GM19025 (cell line): ENCODE results near the gene EDIL3.
"Not testable (repeated sequence)": the region's sequence is repeated elsewhere in the genome, so short reads cannot be mapped to it uniquely, and the experiment has no call there.

Source experiments
- ATAC-seq: cut with Tn5 transposase; IDR thresholded peaks from one replicate; pipeline ENCODE4 v1.9.1; 2021; ENCODE audit warnings: mild to moderate bottlenecking, low read depth, moderate library complexity; ENCODE audit not compliant: unreplicated experiment

Gene EDIL3

DNA sequence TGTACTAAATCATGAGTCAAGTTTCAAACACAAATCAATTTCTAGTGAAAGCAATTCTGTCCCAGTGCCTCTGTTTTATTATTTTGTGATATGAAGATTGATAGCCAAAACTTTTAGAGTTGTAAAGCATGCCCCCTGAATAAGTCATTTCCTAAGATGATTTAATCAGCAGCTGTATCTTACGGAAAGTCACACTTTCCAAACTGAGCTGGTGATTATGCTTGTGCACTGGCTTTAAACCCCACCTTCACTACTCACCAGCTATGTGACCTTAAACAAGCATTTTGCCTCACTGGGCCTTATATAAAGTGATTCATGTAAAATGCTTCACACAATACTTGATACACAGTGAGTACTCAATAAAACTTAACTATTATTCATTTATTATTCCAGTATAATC is 78.1 kb downstream of the EDIL3 start:
- no peak for ATAC-seq

DNA sequence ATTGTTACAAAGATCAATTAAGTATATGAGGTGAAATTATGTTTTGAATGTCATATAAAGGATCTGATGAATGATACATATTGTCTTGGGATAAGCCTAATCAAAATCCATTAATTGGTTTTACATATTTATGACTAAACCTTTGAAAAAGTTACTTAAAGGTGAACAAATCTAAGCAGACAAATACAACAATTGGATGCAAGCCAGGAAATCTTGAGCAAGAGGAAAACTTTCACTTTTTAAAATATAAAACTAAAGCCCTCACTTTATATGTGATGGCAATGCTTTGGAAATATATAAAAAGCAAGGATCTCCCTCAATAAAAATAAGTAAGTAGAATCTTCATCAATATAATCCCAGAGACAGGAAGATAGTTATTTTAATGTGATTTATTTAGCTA is 80.1 kb downstream of the EDIL3 start:
- ATAC-seq = no peak

- ATAC-seq = no peak
These were observed 81.4 kb downstream of the EDIL3 start for GRCh38 chr5:84303315-84303714.

DNA sequence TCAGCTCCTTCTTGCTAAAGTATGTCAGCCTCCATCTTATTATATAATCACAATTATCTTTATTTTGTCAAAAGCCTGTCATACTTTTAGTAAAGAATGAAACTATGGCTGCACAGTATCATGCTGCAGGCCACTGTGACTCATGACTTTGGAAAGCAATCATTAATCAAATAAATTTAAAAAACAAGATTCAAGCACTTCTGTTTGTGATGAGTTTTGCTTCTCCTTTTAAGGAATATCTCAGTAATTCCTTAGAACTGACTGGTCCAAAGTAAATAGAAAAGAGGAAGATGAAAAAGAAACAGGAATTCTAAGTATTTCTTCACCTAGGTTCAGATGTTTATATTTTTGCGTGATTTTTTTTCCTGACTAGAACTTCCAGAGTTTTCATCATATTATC is 83.1 kb downstream of the EDIL3 start:
- no peak for ATAC-seq

DNA sequence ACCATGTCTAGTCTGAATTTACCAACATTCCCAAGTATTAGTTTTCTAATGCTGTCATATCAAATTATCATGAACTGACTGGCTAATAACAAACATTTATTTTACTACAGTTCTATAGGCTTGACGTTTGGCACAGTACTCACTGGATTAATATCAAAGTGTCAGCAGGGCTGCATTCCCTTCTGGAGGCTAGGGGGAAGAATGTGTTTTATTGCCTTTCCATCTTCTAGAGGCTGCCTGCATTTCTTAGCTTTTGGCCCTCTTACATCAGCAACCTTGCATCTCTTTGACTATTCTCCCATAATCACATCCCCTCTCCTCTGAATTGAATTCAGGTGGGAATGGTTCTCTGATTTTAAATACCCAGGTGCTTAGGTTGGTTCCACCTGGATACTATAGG is 84.7 kb downstream of the EDIL3 start:
- no peak for ATAC-seq

GRCh38 chr5:84298628-84299027 is 86.1 kb downstream of the EDIL3 start:
- no peak for ATAC-seq

- not testable (repeated sequence) for ATAC-seq
These were observed 87.0 kb downstream of the EDIL3 start for GRCh38 chr5:84297641-84298040.

- ATAC-seq = no peak
These were observed 91.7 kb downstream of the EDIL3 start for GRCh38 chr5:84292788-84293653.

GRCh38 chr5:84292000-84292642 is 92.6 kb downstream of the EDIL3 start:
- no peak for ATAC-seq

GRCh38 chr5:84290673-84291072 is 94.0 kb downstream of the EDIL3 start:
- no peak for ATAC-seq

DNA sequence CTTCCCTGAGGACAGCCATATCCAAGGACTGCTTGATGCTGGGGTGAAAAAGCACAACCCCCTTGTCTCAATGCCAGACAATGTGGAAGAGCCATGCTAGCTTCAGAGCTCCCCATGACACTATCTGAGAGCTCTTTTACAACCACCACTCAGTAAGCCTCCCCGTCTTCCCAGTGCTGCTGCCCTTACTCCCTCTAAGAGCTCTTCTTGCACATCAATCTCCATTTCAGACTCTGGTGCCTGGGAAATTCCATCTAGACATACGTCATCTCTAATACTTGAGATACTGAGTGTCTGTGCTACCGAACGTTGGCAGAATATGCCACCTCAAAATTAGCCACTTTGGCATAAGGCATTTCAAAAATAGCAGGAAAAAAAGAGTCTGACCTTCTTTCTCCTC is 94.5 kb downstream of the EDIL3 start:
- no peak for ATAC-seq

GRCh38 chr5:84287951-84288350 is 96.7 kb downstream of the EDIL3 start:
- ATAC-seq = peak; percentile 76

GRCh38 chr5:84286662-84287061 is 98.0 kb downstream of the EDIL3 start:
- ATAC-seq = no peak

DNA sequence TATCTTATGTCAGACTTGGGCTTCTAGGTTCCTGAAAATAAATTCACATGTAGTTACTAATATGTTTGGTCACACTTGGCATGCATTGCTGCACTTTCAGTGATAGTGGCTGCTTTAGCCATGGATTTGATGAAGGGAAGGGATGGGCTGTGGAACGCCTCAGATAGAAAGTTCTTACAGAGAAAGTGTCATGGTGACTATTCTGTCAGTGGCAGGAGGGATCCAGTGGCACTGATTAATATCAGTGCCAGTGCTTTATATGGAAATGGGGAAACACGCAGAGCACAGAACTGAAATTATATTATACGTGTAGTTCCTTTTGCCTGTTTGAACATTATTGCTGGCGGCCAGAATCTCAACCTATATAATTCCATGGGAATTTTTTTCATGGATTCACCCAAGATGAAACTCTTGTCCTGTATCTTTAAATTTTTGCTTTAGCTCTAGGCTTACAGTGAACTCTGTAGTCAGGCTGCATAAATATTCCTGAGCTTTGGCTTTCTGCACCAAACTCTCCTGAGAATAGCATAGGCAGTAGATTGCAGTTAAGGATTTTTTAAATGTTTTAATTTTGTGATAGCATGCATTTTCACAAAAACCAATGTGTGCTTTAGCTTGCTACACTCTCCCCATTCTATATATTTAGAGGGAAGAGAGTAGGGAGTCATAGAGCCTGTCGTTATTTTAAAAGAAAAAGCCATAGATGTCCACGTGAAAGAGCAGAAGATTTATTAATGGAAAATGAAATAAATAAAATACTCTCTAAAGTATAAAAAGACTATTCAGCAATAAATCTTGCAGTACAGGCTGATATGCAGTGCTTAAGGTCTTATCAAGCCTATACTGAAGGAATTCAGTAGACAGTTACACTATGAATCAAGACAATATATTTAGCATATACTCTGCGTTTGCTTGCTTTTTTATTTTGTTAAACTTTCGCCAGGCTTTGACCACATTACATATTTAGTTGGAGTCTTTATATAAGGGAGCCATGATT is 98.7 kb downstream of the EDIL3 start:
- ATAC-seq = no peak

DNA sequence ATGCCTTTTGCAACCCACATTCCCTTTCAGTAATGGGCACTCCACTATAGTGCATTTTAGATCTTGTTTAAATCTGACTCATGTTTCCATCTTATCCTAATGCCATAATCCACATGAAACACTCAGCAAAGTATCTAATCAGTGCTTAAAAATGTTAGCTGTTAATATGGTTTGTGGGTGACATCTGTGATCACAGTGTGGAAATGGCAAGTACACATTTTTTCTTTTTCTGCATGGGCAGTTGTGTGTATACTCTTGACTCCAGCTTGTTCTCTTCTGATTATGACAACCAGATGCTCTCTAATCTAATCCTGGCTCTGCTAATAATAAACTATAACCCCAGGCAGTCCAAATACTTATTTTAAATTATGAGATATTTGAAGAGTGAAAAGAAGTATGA is 103.3 kb downstream of the EDIL3 start:
- no peak for ATAC-seq

GRCh38 chr5:84279234-84279633 is 105.4 kb downstream of the EDIL3 start:
- ATAC-seq = no peak

- ATAC-seq = no peak
These were observed 109.1 kb downstream of the EDIL3 start for GRCh38 chr5:84275609-84276008.

DNA sequence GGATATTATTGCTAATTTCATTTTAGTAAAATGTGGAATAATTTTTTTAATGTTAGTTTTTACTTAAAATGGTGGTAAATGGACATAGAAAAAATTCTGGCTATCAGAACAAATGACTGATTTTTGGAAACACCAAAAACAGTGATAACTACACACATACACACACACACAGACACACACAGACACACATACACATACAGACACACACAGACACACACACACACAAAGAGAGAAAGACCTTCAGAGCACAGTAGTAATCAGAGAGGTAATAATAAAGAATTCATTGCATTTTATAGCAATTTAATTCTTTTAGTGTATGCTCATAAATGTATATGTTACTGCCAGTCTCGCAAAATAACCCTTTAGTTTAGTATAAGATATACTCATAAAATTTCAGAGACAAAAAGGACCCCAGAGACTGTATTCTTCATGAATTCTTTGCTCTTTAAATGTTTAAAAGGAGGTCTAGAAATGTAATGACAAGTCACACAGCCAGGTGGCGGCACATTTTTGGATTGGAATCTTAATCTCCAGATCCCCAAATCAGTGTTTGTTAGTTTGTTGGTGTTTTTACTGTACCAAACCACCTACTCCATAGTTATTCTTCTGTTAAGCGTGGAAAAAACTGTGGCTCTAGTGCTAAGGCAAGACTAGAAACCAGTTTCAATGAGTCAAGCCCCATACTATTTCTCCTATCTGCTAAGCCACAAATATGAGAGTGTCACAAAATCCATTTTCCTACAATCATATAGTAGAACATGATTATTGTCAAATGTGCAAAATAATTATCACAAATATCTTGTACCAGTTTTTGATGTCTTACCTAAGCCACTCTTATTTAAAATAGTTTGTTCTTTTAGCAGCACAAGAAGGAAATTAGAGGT is 109.9 kb downstream of the EDIL3 start:
- ATAC-seq = no peak

- ATAC-seq = no peak
These were observed 111.2 kb downstream of the EDIL3 start for GRCh38 chr5:84273517-84273883.
